Measurements from ENCODE around the gene RAB4B. TPM values are rescaled to one million over a fixed set of nuclear protein-coding genes. Genes with fewer than 3 reads are reported as not detected.
"Not testable (repeated sequence)": the region's sequence is repeated elsewhere in the genome, so short reads cannot be mapped to it uniquely, and the experiment has no call there.

RAB4B gene
- total RNA-seq, 1 experiment from 2014 or later, result 29.7 TPM

DNA sequence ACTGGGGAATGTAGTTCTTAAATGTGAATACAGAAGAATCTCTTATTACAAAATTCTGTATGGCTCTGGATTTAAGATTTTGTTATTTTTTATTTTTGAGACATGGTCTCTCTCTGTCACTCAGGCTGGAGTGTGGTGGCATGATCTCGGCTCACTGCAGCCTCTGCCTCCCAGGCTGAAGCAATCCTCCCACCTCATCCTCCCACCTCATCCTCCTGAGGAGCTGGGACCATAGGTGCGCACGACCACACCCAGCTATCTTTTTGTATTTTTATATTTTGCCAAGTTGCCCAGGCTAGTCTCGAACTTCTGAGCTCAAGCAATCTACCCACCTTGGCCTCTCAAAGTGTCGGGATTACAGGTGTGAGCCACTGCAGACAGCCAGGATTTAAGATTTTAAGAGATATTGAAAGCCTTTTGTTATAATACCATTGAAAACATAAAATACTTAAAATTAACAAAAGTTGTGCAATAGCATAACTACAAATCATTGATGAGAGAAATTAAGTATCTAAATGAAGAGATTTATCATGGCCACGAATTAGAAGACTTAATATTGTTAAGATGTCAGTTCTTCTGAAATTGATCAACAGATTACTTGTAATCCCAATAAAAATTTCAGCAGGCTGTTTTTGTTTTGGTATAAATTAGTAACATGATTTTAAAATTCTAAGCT lies 58.8 kb downstream of the RAB4B start:
- Mint-ChIP-seq H3K9me3 (no peaks in the 10 kb centered on the region), H3K4me1 (no peaks in the 10 kb centered on the region), H3K36me3 (no peaks in the 10 kb centered on the region), H3K27ac (no peak overlapping the region), H3K27me3 (ENCODE audit: low read depth) (peaks cover 24% of the 10 kb centered on the region), H3K4me3 (no peak overlapping the region)
- ChIA-PET POLR2A (no interaction called here), CTCF (no interaction called here)
- no peak for ATAC-seq
- TF ChIP-seq, protein P1, sequence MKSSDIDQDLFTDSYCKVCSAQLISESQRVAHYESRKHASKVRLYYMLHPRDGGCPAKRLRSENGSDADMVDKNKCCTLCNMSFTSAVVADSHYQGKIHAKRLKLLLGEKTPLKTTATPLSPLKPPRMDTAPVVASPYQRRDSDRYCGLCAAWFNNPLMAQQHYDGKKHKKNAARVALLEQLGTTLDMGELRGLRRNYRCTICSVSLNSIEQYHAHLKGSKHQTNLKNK (CRISPR knock-in tag; IDR thresholded peaks at IDR 0.05), result no peak
- TF ChIP-seq MXD4 (CRISPR knock-in tag; IDR thresholded peaks at IDR 0.05; ENCODE audit: borderline replicate concordance) (no peak), CREM (CRISPR knock-in tag; IDR thresholded peaks at IDR 0.05) (no peak), ZNF317 (CRISPR knock-in tag; IDR thresholded peaks at IDR 0.05; ENCODE audit: borderline replicate concordance, low read depth) (no peak)
- TF ChIP-seq, protein P2, sequence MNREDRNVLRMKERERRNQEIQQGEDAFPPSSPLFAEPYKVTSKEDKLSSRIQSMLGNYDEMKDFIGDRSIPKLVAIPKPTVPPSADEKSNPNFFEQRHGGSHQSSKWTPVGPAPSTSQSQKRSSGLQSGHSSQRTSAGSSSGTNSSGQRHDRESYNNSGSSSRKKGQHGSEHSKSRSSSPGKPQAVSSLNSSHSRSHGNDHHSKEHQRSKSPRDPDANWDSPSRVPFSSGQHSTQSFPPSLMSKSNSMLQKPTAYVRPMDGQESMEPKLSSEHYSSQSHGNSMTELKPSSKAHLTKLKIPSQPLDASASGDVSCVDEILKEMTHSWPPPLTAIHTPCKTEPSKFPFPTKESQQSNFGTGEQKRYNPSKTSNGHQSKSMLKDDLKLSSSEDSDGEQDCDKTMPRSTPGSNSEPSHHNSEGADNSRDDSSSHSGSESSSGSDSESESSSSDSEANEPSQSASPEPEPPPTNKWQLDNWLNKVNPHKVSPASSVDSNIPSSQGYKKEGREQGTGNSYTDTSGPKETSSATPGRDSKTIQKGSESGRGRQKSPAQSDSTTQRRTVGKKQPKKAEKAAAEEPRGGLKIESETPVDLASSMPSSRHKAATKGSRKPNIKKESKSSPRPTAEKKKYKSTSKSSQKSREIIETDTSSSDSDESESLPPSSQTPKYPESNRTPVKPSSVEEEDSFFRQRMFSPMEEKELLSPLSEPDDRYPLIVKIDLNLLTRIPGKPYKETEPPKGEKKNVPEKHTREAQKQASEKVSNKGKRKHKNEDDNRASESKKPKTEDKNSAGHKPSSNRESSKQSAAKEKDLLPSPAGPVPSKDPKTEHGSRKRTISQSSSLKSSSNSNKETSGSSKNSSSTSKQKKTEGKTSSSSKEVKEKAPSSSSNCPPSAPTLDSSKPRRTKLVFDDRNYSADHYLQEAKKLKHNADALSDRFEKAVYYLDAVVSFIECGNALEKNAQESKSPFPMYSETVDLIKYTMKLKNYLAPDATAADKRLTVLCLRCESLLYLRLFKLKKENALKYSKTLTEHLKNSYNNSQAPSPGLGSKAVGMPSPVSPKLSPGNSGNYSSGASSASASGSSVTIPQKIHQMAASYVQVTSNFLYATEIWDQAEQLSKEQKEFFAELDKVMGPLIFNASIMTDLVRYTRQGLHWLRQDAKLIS (CRISPR knock-in tag; IDR thresholded peaks at IDR 0.05; ENCODE audit: borderline replicate concordance), result no peak
- no peak for DNase-seq (ENCODE audit: low spot score)

DNA sequence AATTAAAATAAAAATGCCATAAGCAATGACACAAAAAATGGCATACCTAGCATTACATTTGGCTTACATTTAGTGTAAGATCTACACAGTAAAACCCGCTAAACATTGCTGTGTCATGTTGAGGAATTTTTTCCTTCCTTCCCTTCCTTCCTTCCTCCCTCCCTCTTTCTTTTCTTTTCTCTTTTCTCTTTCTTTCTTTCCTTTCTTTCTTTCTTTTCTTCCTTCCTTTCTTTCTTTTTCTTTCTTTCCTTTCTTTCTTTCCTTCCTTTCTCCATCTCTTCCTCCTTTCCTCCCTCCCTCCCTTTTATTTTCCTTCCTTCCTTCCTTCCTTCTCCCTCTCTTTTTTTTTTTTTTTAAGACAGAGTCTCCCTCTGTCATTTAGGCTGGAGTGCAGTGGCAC lies 60.4 kb downstream of the RAB4B start:
- ATAC-seq; DNase-seq (ENCODE audit: low spot score); POLR2A ChIA-PET; CTCF ChIA-PET; H3K27ac Mint-ChIP-seq; H3K36me3 Mint-ChIP-seq; H3K4me3 Mint-ChIP-seq; H3K9me3 Mint-ChIP-seq; H3K4me1 Mint-ChIP-seq: not testable (repeated sequence)
- H3K27me3 Mint-ChIP-seq (ENCODE audit: low read depth), result peaks cover 31% of the 10 kb centered on the region

DNA sequence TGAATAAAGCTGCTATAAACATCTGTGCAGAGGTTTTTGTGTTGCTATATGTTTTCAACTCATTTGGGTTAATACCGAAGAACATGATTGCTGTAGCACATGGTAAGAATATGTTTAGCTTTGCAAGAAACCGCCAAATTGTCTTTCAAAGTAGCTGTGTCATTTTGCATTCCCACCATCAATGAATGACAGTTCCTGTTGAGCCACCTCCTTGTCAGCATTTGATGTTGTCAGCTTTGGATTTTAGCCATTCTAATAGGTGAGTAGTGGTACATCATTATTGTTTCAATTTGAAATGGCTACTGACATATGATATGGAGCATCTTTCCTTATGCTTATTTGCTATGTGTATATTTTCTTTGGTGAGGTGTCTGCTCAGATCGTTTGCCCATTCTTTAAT lies 64.0 kb downstream of the RAB4B start:
- POLR2A ChIA-PET, ATAC-seq: not testable (repeated sequence)
- peaks cover 54% of the 10 kb centered on the region for H3K27me3 Mint-ChIP-seq (ENCODE audit: low read depth)

DNA sequence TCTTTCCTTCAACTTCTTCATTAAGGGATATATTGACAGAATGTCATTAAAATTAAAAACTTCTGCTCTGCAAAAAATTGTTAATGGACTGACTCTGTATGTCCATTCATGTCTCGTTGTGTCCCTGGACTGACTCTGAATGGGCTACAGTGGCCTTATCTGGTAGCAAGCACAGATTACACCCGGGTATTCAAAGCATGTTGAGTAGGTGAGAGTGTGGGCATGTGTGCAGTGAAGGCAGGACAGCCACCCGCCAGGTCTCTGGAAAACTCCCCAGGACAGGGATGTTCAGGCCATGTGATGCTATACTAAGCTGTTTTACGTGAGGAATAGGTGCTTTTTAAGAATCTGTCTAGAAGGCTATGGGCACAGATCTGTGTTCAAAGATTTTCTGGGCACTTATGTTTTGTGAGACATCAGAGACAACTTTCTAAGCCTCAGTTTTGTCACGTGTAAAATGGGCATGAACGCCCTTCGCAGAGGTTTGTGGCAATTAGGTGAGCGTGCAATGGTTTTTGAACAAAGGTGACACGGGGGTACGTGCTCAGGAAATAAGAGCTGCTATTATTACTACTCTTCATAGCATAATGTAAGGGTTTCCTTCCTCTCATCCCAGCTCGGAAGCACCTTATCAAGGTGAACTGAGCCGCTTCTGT lies 65.1 kb downstream of the RAB4B start:
- Mint-ChIP-seq H3K27me3 (ENCODE audit: low read depth) (peaks cover 65% of the 10 kb centered on the region), H3K4me3 (peak overlapping the region; percentile 60)
- H3K36me3 Mint-ChIP-seq; ATAC-seq; DNase-seq (ENCODE audit: low spot score); H3K9me3 Mint-ChIP-seq; POLR2A ChIA-PET; H3K27ac Mint-ChIP-seq; H3K4me1 Mint-ChIP-seq: not testable (repeated sequence)
- CTCF ChIA-PET, result interaction anchor here (0.5 to 0.6 kb wide), 2 partner anchors 23 to 346 kb away, joined by 3 read pairs; no protein-coding TSS in a partner anchor

More for the DNA sequence above, 64.0 kb downstream of the RAB4B start:
- H3K9me3 Mint-ChIP-seq; H3K27ac Mint-ChIP-seq; H3K36me3 Mint-ChIP-seq; CTCF ChIA-PET; H3K4me1 Mint-ChIP-seq; DNase-seq (ENCODE audit: low spot score); H3K4me3 Mint-ChIP-seq: not testable (repeated sequence)

DNA sequence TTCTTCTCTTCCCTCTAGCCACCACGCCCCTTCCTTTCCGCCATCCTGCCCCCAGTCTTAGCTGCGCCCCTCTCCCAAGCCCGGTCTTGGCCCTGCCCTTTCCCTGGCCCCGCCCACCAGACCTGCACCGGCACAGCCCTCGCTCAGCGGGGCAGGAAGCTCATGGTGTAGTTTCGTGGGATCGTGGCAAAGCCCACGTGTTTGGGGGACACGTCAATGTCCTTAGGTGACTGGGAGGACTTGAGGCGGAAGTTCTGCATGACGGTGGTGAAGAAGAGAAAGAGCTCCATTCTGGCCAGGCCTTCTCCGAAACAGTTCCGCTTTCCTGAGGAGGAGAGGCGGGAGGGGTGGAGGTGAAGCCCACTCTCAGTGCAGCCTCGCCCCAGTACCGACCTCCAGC lies 65.6 kb downstream of the RAB4B start:
- CTCF ChIA-PET, result interaction anchor here (0.5 to 0.6 kb wide), 2 partner anchors 23 to 345 kb away, joined by 3 read pairs; no protein-coding TSS in a partner anchor
- H3K36me3 Mint-ChIP-seq, POLR2A ChIA-PET, H3K4me1 Mint-ChIP-seq, H3K9me3 Mint-ChIP-seq, H3K27ac Mint-ChIP-seq: not testable (repeated sequence)
- ATAC-seq (peak; percentile 94), DNase-seq (ENCODE audit: low spot score) (peak; percentile 65)
- Mint-ChIP-seq H3K27me3 (ENCODE audit: low read depth) (peaks cover 70% of the 10 kb centered on the region), H3K4me3 (peak overlapping the region; percentile 60)

Other genes starting within 250 kb of the RAB4B start
- gene SHKBP1, start 201.4 kb upstream of the RAB4B start, total RNA-seq (2021), result 71.7 to 82.1 TPM (median 76.9 TPM) in 3 replicates
- gene LTBP4, start 176.9 kb upstream of the RAB4B start, total RNA-seq (2021), result 125 to 168 TPM (median 166 TPM) in 3 replicates
- gene NUMBL, start 87.6 kb upstream of the RAB4B start, total RNA-seq (2021), result 30.3 to 38.6 TPM (median 34.9 TPM) in 3 replicates
- 55.6 to 62.9 TPM (median 59.9 TPM) in 3 replicates for gene COQ8B, start 61.4 kb upstream of the RAB4B start, total RNA-seq (2021)
- gene ITPKC, start 61.1 kb upstream of the RAB4B start, total RNA-seq (2021), result 10.4 to 13.8 TPM (median 10.6 TPM) in 3 replicates
- 29.6 to 42.4 TPM (median 40.2 TPM) in 3 replicates for gene ACTMAP, start 27.8 kb upstream of the RAB4B start, total RNA-seq (2021)
- gene SNRPA, start 27.0 kb upstream of the RAB4B start, total RNA-seq (2021), result 215 to 227 TPM (median 218 TPM) in 3 replicates
- not detected in 3 replicates for gene MIA, start 2.7 kb upstream of the RAB4B start, total RNA-seq (2021)
- 97.7 to 106 TPM (median 102 TPM) in 3 replicates for gene EGLN2, start 20.9 kb downstream of the RAB4B start, total RNA-seq (2021)
- 0.25 to 0.80 TPM (median 0.28 TPM) in 3 replicates for gene CYP2A6, start 72.2 kb downstream of the RAB4B start, total RNA-seq (2021)
- 0.21 TPM in 1 of 3 replicates, not detected in the others for gene CYP2A7, start 104.0 kb downstream of the RAB4B start, total RNA-seq (2021)
- 6.7 to 10.3 TPM (median 8.4 TPM) in 3 replicates for gene CYP2B6, start 213.0 kb downstream of the RAB4B start, total RNA-seq (2021)